Panc1 (cell line): ENCODE measurements around the gene DNAJB8.

Experiments
- CTCF ChIP-seq: fragments of 450-650 bp; IDR thresholded peaks from 2 replicates; pipeline ENCODE4 v1.5.1; 2017; ENCODE audit warnings: mild to moderate bottlenecking
- POLR2AphosphoS5 ChIP-seq: IDR thresholded peaks from 2 replicates; pipeline ENCODE4 v1.6.1; 2012; ENCODE audit warnings: mild to moderate bottlenecking, low read depth, low read length, moderate library complexity
- REST ChIP-seq, 2 experiments: IDR thresholded peaks; 2 replicates each; pipeline ENCODE4 v1.6.1; 2011 to 2012; ENCODE audit warnings: low read depth in 2 of 2, control low read depth in 1 of 2, low read length in 1 of 2, mild to moderate bottlenecking in 1 of 2, moderate library complexity in 1 of 2; ENCODE audit not compliant: insufficient read depth in 1 of 2
- SIN3A ChIP-seq: IDR thresholded peaks from 2 replicates; pipeline ENCODE4 v1.6.1; 2012; ENCODE audit warnings: low read depth, mild to moderate bottlenecking, low read length, moderate library complexity, borderline replicate concordance; ENCODE audit not compliant: insufficient read depth

DNA sequence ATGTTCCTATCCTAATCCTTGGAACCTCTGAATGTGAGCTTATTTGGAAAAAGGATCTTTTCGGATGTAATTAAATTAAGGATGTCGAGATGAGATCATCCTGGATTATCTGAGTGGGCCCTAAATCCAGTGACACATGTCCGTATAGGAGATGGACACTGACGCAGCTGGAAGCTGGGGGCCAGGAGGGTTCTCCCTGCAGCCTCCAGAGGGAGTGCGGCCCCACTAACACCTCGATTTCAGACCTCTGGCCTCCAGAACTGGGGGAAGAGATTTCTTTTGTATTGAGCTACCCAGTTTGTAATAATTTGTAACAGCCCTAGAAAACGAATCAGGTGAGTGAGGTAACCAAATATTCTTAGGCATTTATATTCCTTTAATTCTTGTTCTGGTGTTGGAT, 2.5 kb downstream of the DNAJB8 start:
- TF ChIP-seq CTCF = no peak
- no peak for TF ChIP-seq POLR2AphosphoS5
- no peak for TF ChIP-seq REST (IDR thresholded peaks at IDR 0.05; ENCODE audit: insufficient read depth in 1 of 2, low read depth in 2 of 2, low read length in 1 of 2)
- no peak for TF ChIP-seq SIN3A
